HG03103 (cell line): ENCODE data around the gene IL25.
"Not testable (repeated sequence)": the region's sequence is repeated elsewhere in the genome, so short reads cannot be mapped to it uniquely, and the experiment has no call there.

Source experiments
- ATAC-seq: cut with Tn5 transposase; IDR thresholded peaks from one replicate; pipeline ENCODE4 v1.9.1; 2021; ENCODE audit warnings: low read depth; ENCODE audit not compliant: unreplicated experiment

IL25 gene

GRCh38 chr14:23386999-23387398 lies 14.4 kb downstream of the IL25 start:
- no peak for ATAC-seq

GRCh38 chr14:23387916-23388882 lies 15.6 kb downstream of the IL25 start:
- ATAC-seq, result no peak

- ATAC-seq, result no peak
Measured at GRCh38 chr14:23388996-23389395, 16.4 kb downstream of the IL25 start.

GRCh38 chr14:23389396-23389795 lies 16.8 kb downstream of the IL25 start:
- ATAC-seq, result no peak

DNA sequence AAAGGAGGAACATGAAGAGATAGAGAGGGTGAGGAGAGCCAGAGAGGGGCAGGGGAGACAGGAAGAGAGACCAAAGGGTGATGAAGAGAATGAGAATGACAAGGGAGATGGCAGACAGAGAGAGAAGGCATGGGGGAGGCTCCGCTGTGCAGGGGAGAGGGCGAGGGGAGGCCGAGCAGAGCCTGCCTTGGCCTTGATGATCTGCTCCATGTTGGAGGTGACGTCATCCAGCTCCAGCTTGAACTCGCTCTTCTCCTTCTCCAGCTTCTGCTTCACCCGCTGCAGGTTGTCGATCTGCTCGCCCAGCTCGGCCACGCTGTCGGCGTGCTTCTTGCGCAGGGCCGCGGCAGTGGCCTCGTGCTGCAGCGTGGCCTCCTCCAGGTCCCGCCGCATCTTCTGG lies 17.3 kb downstream of the IL25 start:
- ATAC-seq, result not testable (repeated sequence)

- no peak for ATAC-seq
Measured at GRCh38 chr14:23392613-23393012, 20.0 kb downstream of the IL25 start.

DNA sequence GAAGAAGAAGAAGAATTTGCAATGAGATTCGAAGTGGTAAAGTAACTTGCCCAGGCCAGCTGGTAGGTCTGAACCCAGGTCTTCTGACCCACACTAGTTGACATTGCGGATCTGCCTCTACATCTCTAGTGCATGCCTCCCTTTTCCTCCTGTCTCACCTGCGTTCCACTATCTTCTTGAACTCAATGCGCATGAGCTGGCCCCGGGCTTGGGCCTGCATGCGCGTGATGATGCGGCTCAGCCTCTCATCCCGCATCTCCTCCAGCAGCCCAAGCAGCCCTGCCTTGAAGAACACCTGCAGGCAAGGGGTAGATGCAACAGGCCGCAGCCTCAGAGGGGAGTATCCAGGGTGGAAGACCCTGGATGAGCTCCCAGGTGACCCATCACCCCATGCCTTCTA lies 23.5 kb downstream of the IL25 start:
- no peak for ATAC-seq

DNA sequence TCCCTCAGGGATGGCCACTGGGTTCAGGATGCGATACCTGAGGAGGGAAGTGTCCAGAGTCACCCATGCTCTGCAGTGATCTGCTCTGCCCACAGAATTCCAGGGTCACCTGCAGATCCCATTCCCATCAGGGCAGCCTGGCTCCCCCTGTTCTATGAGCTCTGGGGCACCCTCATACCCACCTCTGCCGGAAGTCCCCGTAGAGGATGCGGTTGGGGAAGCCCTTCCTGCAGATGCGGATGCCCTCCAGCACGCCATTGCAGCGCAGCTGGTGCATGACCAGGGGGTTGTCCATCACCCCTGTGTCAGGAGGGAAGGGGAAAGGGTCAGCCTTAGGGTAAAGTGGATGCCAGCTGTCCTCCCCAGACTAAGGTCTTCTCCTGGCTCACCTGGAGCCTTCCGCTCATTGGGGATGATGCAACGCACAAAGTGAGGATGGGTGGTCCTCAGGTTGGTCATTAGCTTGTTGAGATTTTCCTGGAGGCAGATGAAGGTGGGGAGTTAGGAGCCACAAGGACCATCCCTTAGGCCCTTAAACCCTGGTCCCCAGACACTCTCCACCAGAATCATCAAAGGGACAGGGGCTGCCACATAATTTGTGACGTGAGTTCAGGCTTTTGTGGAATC lies 24.3 kb downstream of the IL25 start:
- ATAC-seq, result no peak

DNA sequence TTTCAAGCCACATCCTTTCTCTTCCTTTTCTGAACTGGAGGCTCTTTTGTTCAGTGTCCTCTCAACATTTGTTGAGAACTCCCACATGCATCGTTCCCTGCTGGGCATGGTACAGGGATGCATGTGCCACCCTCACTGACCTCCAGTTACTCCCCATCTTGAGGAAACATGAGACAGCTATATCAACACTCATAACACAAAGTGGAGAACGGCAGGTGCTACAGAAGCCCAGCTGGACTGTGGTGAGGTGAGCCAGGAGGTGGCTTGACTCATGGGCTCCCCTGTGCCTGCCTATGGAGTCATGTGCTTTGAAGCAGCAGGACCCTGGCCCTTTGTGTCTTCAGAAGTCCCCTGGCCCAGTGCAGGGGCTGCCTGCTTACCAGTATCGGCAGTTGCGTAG lies 25.7 kb downstream of the IL25 start:
- no peak for ATAC-seq

DNA sequence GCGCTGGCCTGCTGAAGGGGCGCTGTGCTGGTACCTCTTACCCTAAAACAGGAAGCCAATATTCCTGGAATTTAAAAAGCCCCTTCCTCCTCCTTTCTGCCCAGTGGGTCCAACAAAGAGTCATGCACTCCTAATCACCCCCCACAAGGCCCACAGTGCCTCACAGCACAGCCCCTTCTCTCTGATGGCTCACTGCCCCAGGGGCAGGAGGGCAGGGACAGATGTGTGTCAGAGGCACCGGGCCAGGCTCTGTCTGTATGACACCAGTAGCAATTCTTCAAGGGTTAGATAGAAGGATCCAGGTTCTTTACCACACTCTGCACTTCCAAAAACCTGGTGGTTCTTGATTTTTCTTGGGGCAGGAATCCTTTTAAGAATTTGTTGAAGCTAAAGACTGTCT lies 26.5 kb downstream of the IL25 start:
- ATAC-seq, result no peak

DNA sequence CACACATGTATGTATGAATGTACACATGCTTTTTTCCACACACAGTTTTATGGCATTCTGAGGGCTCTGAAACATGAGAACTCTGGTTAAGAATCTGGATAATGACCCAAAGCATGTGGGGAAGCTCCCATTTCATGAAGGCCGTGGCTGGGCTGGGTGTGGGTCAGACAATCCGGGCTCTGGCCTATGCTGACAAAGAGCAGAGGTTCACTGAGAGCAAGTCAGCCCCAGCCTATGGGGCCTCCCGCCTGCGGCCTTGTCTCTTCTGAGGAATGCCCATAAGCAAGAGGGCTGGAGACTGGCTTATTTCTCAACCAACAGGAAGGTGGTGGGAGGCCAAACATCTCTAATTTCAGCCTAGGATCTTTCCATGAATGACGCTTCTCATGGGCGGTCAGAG lies 27.0 kb downstream of the IL25 start:
- no peak for ATAC-seq

DNA sequence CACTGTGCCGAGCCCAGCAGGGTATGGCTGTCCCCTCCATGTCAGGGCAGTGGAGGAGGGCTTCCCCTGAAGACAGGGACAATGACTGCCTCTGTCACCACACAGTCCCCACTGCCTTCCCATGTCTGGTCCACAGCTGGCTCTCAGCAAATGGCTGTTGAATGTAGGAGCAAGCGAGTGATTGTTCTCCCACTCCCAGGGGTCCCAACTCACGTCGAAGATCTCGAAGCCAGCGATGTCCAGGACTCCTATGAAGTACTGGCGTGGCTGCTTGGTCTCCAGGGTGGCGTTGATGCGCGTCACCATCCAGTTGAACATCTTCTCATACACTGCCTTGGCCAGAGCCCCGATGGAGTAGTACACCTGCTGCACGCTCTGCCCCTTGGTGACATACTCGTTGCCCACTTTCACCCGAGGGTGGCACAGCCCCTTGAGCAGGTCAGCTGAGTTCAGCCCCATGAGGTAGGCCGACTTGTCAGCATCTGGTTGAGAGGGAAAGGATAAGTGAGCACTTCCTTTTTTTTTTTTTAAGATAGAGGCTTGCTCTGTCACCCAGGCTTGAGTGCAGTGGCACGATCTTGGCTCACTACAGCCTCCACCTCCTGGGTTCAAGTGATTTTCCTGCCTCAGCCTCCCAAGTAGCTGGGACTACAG lies 28.0 kb downstream of the IL25 start:
- not testable (repeated sequence) for ATAC-seq

GRCh38 chr14:23401291-23401690 lies 28.7 kb downstream of the IL25 start:
- ATAC-seq, result no peak

GRCh38 chr14:23402296-23403138 lies 29.9 kb downstream of the IL25 start:
- no peak for ATAC-seq

DNA sequence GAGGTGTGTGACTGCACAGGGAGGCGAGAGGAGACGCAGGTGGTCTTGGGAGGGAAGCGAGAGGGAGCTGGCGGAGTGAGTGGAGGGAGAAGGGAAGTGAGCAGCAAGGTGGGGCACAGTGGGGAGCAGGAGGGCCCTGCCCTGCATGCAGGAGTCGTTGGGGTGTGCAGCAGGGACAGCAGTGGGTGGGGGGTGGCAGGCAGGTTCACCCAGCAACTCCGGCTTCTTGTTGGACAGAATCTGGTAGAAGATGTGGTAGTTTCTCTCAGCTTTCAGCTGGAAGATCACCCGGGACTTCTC lies 30.5 kb downstream of the IL25 start:
- no peak for ATAC-seq

GRCh38 chr14:23403908-23404307 lies 31.3 kb downstream of the IL25 start:
- no peak for ATAC-seq

DNA sequence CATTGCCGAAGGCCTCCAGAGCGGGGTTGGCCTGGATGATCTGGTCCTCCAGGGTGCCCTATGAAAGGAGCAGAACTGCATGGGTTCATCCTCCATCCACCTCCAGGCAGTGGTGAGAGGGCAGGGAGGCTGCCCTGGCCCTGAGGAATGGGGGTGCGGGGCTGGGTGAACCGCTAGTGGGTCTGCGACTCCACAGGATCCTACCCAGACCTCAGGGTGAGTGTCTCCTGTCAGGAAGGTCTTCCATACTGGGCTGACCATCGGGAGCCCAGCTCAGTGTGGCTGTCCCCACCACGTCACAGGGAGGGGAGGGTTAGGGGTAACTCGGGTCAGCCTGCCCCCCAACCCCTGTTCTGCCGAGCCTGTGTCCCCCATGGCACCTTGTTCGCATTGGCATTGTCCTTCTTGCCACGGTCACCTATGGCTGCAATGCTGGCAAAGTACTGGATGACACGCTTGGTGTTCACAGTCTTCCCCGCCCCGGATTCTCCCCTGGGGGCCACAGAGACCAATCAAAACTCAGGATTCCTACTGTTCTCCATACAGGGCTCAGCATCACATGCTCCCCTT lies 31.8 kb downstream of the IL25 start:
- no peak for ATAC-seq

DNA sequence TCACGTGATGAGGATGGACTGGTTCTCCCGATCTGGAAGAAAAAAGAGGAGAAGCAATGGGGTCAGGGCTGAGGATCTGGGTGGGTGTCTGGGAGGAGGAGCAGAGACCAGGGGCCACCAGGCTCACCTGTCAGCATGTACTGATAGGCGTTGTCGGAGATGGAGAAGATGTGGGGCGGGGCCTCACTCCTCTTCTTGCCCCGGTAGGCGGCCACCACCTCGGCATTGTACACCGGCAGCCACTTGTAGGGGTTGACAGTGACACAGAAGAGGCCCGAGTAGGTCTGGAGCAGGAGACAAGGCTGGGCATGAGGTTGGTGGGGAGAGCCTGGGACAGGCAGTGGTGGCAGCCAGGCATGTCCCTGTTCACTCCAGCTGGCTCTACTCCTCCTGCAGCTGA lies 32.5 kb downstream of the IL25 start:
- ATAC-seq, result no peak

- no peak for ATAC-seq
Measured at GRCh38 chr14:23405516-23406025, 33.0 kb downstream of the IL25 start.

- no peak for ATAC-seq
Measured at GRCh38 chr14:23406244-23406643, 33.6 kb downstream of the IL25 start.
